H9 (cell line): ENCODE data around the gene PRPF8. TPM values are rescaled to one million over a fixed set of nuclear protein-coding genes. Genes with fewer than 3 reads are reported as not detected.

Experiments
- DNase-seq: peaks from one replicate; pipeline ENCODE4 v3.0.0-alpha.2; 2017
- H2AFZ ChIP-seq: one replicate; pipeline ENCODE4 v1.6.1; 2013; ENCODE audit warnings: mild to moderate bottlenecking, low read length, control low read depth, moderate library complexity
- H2AK5ac ChIP-seq: 2 replicates; pipeline ENCODE4 v1.6.1; 2013; ENCODE audit warnings: low read length, control low read depth, mixed read lengths; ENCODE audit not compliant: insufficient read length
- H2BK120ac ChIP-seq: one replicate; pipeline ENCODE4 v1.6.1; 2013; ENCODE audit warnings: low read depth, mild to moderate bottlenecking, low read length, control low read depth, inconsistent platforms; ENCODE audit not compliant: poor library complexity, severe bottlenecking
- H2BK12ac ChIP-seq: 2 replicates; pipeline ENCODE4 v1.6.1; 2013; ENCODE audit warnings: low read length, control low read depth, mixed read lengths, low read depth; ENCODE audit not compliant: insufficient read length
- H2BK15ac ChIP-seq: 2 replicates; pipeline ENCODE4 v1.6.1; 2013; ENCODE audit warnings: low read depth, low read length, control low read depth
- H2BK20ac ChIP-seq: one replicate; pipeline ENCODE4 v1.6.1; 2013; ENCODE audit warnings: low read depth, mild to moderate bottlenecking, low read length, control low read depth, inconsistent platforms; ENCODE audit not compliant: poor library complexity, severe bottlenecking
- H2BK5ac ChIP-seq: 2 replicates; pipeline ENCODE4 v1.6.1; 2013; ENCODE audit warnings: low read length, control low read depth, mixed read lengths; ENCODE audit not compliant: insufficient read length
- H3K14ac ChIP-seq: 2 replicates; pipeline ENCODE4 v1.6.1; 2013; ENCODE audit warnings: low read length, control low read depth; ENCODE audit not compliant: insufficient read depth
- H3K18ac ChIP-seq: 2 replicates; pipeline ENCODE4 v1.6.1; 2013; ENCODE audit warnings: low read depth, mild to moderate bottlenecking, mixed read lengths, low read length, control low read depth; ENCODE audit not compliant: insufficient read length
- H3K23ac ChIP-seq: 2 replicates; pipeline ENCODE4 v1.6.1; 2013; ENCODE audit warnings: low read length, control low read depth, mixed read lengths, low read depth; ENCODE audit not compliant: insufficient read length
- H3K23me2 ChIP-seq: 2 replicates; pipeline ENCODE4 v1.6.1; 2013; ENCODE audit warnings: low read depth, mild to moderate bottlenecking, mixed read lengths, low read length, control low read depth; ENCODE audit not compliant: insufficient read length, poor library complexity, severe bottlenecking
- H3K27ac ChIP-seq: 2 replicates; pipeline ENCODE4 v1.5.1; 2013; ENCODE audit warnings: low read length, control low read depth, mixed read lengths, low read depth; ENCODE audit not compliant: insufficient read length
- H3K27me3 ChIP-seq: 2 replicates; pipeline ENCODE4 v1.6.1; 2013; ENCODE audit warnings: low read length, control low read depth, inconsistent platforms; ENCODE audit not compliant: insufficient read depth
- H3K4ac ChIP-seq: 2 replicates; pipeline ENCODE4 v1.6.1; 2013; ENCODE audit warnings: low read depth, mild to moderate bottlenecking, control low read depth, inconsistent platforms, low read length, moderate library complexity
- H3K4me1 ChIP-seq: 2 replicates; pipeline ENCODE4 v1.6.1; 2013; ENCODE audit warnings: low read length, control low read depth, inconsistent platforms; ENCODE audit not compliant: insufficient read depth
- H3K4me2 ChIP-seq: 2 replicates; pipeline ENCODE4 v1.6.1; 2013; ENCODE audit warnings: low read length, control low read depth, mixed read lengths; ENCODE audit not compliant: insufficient read length, insufficient read depth
- H3K56ac ChIP-seq: 2 replicates; pipeline ENCODE4 v1.6.1; 2013; ENCODE audit warnings: low read depth, mild to moderate bottlenecking, mixed read lengths, low read length, control low read depth; ENCODE audit not compliant: insufficient read length
- H3K79me1 ChIP-seq: 2 replicates; pipeline ENCODE4 v1.6.1; 2013; ENCODE audit warnings: low read depth, mild to moderate bottlenecking, moderate library complexity, low read length, control low read depth, inconsistent platforms; ENCODE audit not compliant: insufficient read depth, poor library complexity, severe bottlenecking
- H3K79me2 ChIP-seq: 2 replicates; pipeline ENCODE4 v1.6.1; 2013; ENCODE audit warnings: low read length, control low read depth, inconsistent platforms; ENCODE audit not compliant: insufficient read depth
- H3K9ac ChIP-seq: 2 replicates; pipeline ENCODE4 v1.6.1; 2013; ENCODE audit warnings: low read length, control low read depth, mixed read lengths; ENCODE audit not compliant: insufficient read length; ENCODE audit errors: extremely low read depth
- H3K9me3 ChIP-seq: one replicate; pipeline ENCODE4 v1.6.1; 2013; ENCODE audit warnings: low read depth, low read length, inconsistent platforms; ENCODE audit not compliant: control insufficient read depth
- H3T11ph ChIP-seq: one replicate; pipeline ENCODE4 v1.6.1; 2013; ENCODE audit warnings: mild to moderate bottlenecking, low read length, control low read depth, inconsistent platforms
- H4K20me1 ChIP-seq: one replicate; pipeline ENCODE4 v1.6.1; 2013; ENCODE audit not compliant: control insufficient read depth, insufficient read length, insufficient read depth
- H4K5ac ChIP-seq: 2 replicates; pipeline ENCODE4 v1.6.1; 2013; ENCODE audit warnings: low read depth, mild to moderate bottlenecking, mixed read lengths, low read length, control low read depth; ENCODE audit not compliant: insufficient read length
- H4K8ac ChIP-seq: replicated peaks from 2 replicates; pipeline ENCODE4 v1.6.1; 2013; ENCODE audit warnings: low read length, control low read depth, mixed read lengths, low read depth; ENCODE audit not compliant: insufficient read length
- H4K91ac ChIP-seq: 2 replicates; pipeline ENCODE4 v1.6.1; 2013; ENCODE audit warnings: low read depth, mild to moderate bottlenecking, moderate library complexity, mixed read lengths, low read length, control low read depth; ENCODE audit not compliant: insufficient read length
- H3K27ac Mint-ChIP-seq, 3 experiments: 2 replicates in 2 of 3; 3 replicates in 1 of 3; pipeline ENCODE4 v1.8.0; 2020 to 2021; ENCODE audit warnings: mixed read lengths in 3 of 3, mild to moderate bottlenecking in 1 of 3, moderate library complexity in 1 of 3
- H3K27me3 Mint-ChIP-seq: 2 replicates; pipeline ENCODE4 v1.8.0; 2021; ENCODE audit warnings: low read depth, mild to moderate bottlenecking, moderate library complexity, mixed read lengths
- H3K36me3 Mint-ChIP-seq, 3 experiments: 2 replicates in 2 of 3; 3 replicates in 1 of 3; pipeline ENCODE4 v1.8.0; 2020 to 2021; ENCODE audit warnings: low read depth in 3 of 3, mixed read lengths in 3 of 3; ENCODE audit not compliant: insufficient read depth in 1 of 3
- H3K4me1 Mint-ChIP-seq, 2 experiments: 2 replicates each; pipeline ENCODE4 v1.8.0; 2020; ENCODE audit warnings: mixed read lengths in 2 of 2
- H3K4me3 Mint-ChIP-seq, 2 experiments: 2 replicates in 1 of 2; 3 replicates in 1 of 2; pipeline ENCODE4 v1.8.0; 2020 to 2021; ENCODE audit warnings: mild to moderate bottlenecking in 2 of 2, mixed read lengths in 2 of 2, moderate library complexity in 1 of 2
- H3K9me3 Mint-ChIP-seq, 2 experiments: 2 replicates in 1 of 2; 3 replicates in 1 of 2; pipeline ENCODE4 v1.8.0; 2020; ENCODE audit warnings: mild to moderate bottlenecking in 2 of 2, mixed read lengths in 2 of 2, moderate library complexity in 1 of 2
- CTCF ChIP-seq: fragments of 200-600 bp; sonication (generic); conservative IDR thresholded peaks from 3 replicates; pipeline ENCODE4 v1.8.0; 2021; ENCODE audit warnings: antibody characterized with exemption, mild to moderate bottlenecking
- WGBS: extraction: QIAGEN DNeasy Blood & Tissue Kit; methylation state at CpG from one replicate; pipeline ENCODE4 v1.1.7; 2013; ENCODE audit warnings: missing lambda C conversion rate, low lambda C conversion rate, mixed read lengths; ENCODE audit not compliant: insufficient read length; ENCODE audit errors: extremely low coverage; 5-methylcytosine and 5-hydroxymethylcytosine counted together
- total RNA-seq: library from RNA; stranded (reverse); gene quantifications from 2 replicates; pipeline ENCODE4 v1.2.1, GENCODE V29; 2021

The PRPF8 gene
- total RNA-seq, 1 experiment from 2014 or later = 408 TPM

DNA sequence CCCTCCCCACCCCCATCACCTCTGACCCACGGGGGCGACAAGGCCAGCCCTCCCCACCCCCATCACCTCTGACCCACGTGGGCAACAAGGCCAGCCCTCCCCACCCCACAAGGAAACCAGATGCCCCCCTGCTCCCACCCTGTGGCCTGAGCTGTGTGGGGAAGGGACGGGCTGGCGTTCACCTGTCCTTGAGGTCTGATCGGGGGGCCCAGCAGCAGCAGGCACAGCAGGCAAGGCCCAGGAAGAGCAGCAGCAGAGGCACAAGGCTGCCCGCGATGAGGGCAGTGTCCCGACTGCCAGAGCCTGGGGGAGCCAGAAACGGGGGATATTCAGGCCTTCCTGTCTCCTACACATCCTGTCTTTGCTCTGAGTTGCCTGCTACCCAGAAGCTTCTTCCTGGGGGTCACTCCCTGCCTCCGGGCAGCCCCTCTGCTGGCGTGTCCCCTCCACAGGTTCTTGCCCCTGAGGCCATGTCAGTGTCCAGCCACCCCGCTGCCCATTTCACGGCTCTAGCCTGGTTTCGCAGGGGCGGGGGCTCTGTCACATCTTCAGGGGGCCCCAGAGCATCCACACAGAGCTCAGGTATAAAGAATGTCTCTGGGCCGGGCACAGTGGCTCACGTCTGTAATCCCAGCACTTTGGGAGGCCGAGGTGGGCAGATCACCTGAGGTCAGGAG, 45.9 kb downstream of the PRPF8 start:
- no CpG with 5 or more reads among the region's 19 CpGs for WGBS
- H4K91ac ChIP-seq = no peak overlapping the region
- no peak overlapping the region for H2AK5ac ChIP-seq
- H3K4me1 Mint-ChIP-seq = peaks cover 11 to 25% of the 10 kb centered on the region in 2 experiments
- no peak overlapping the region for H3K56ac ChIP-seq
- H2AFZ ChIP-seq = no peak overlapping the region
- H3K27ac ChIP-seq = no peak overlapping the region
- peak overlapping the region in 1 of 3 experiments; percentile 55; a peak in 1 of 7 replicates for H3K27ac Mint-ChIP-seq
- no peak overlapping the region for H2BK120ac ChIP-seq
- no peaks in the 10 kb centered on the region for H3K27me3 ChIP-seq
- H2BK15ac ChIP-seq = no peak overlapping the region
- no peak overlapping the region for H3K18ac ChIP-seq
- H3K4me2 ChIP-seq = no peak overlapping the region
- no peak overlapping the region for H2BK5ac ChIP-seq
- no peaks in the 10 kb centered on the region; the same call in 1 of the 2 replicates for H3K27me3 Mint-ChIP-seq
- no peak overlapping the region for H3K9ac ChIP-seq
- H3K4ac ChIP-seq = no peak overlapping the region
- H2BK12ac ChIP-seq = no peak overlapping the region
- no peaks in the 10 kb centered on the region for H3K79me1 ChIP-seq
- peak overlapping the region in 1 of 2 experiments; percentile 40; a peak in 2 of 5 replicates for H3K4me3 Mint-ChIP-seq
- H3K14ac ChIP-seq = no peak overlapping the region; the same call in 1 of the 2 replicates
- no peak overlapping the region for H2BK20ac ChIP-seq
- H4K5ac ChIP-seq = no peak overlapping the region
- no peak for DNase-seq
- no peaks in the 10 kb centered on the region for H3K9me3 ChIP-seq
- no peak overlapping the region for H3K23ac ChIP-seq
- no peaks in the 10 kb centered on the region for H4K20me1 ChIP-seq
- no peaks in the 10 kb centered on the region for H3K23me2 ChIP-seq
- H3K79me2 ChIP-seq = no peaks in the 10 kb centered on the region
- H3K9me3 Mint-ChIP-seq = peaks cover 0 to 8% of the 10 kb centered on the region in 2 experiments; a peak in 1 of 5 replicates
- TF ChIP-seq CTCF = no peak
- no peaks in the 10 kb centered on the region; a peak in 1 of 7 replicates for H3K36me3 Mint-ChIP-seq
- H3T11ph ChIP-seq = no peak overlapping the region
- no peaks in the 10 kb centered on the region for H3K4me1 ChIP-seq
- H4K8ac ChIP-seq = no peak overlapping the region
